Bone marrow (tissue), 2 donors: ENCODE results near the gene RPS6KC1.

Experiments
- DNase-seq, 2 donors: peaks; one replicate each; lab custom pipeline; 2025; lab: John Stamatoyannopoulos, UW

RPS6KC1 gene

DNA sequence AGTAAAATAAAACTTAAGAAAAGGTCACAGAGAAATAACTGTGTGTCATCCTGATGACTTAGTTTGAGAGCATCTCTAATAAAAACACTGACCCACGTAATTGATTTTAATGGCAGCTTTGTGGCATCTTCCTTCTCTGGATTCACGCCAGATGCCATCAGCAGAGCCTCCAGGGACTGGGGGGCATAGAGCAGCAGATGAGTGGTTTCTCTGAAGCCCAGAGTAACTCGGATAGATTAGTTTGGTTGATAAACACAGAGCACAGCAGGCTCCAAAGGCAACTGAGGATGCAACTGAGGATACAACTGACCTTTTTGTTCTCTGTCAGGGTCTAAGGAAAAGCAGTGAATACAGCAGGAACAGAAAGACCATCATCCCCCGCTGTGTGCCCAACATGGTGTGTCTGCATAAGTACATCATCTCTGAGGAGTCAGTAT, 180.8 kb downstream of the RPS6KC1 start:
- DNase-seq: no peak

DNA sequence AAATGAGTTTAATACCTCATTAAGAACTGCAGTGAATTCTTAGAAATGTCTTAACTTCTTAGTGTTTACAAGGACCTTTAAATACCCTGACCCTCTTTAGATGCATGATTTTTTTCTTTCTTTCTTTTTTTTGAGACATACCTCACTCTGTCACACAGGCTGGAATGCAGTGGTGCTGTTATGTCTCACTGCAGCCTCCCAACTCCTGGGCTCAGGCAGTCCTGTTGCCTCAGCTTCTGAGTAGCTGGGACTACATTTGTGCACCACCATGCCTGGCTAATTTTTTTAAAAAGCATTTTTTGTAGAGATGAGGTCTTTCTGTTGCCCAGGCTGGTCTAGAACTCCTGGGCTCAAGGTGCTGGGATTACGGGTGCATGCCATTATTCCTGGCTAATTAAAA, 191.8 kb downstream of the RPS6KC1 start:
- no peak for DNase-seq

- DNase-seq: peak in 1 of 2 donors; percentile 4
Measured at GRCh38 chr1:213244664-213245091, 193.6 kb downstream of the RPS6KC1 start.

DNA sequence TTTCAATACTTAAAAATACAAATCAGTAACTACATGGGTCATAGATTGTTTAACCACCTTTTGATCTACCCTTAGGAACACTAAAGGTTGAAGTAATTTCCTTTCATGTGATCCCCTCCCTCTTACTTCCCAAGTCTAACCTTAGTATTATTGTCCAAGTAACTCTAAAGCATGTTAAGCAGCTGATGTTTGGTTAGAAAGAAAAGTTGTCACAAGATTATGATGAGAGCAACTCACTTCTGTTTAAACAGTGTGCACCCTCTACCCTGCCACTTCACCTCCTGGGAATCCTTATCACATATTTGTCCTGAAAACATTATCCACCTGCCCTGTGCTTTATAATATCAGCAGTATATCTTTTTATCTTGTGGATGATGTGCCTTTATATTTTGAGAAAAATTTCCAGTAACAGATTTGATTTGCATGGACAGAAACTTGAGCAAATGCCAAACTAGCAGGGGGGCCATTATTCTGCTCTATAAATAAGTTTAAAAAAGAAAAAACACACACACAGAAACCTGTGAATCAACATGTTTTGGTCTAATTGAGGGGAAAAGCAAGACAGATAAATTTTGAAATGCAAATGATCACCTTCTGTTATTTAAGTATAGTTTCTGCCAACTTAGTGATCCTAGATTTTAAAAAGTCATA, 194.3 kb downstream of the RPS6KC1 start:
- DNase-seq: no peak

- DNase-seq: no peak
Measured at GRCh38 chr1:213247038-213247437, 196.0 kb downstream of the RPS6KC1 start.

- DNase-seq: no peak
Measured at GRCh38 chr1:213249395-213249794, 198.4 kb downstream of the RPS6KC1 start.

DNA sequence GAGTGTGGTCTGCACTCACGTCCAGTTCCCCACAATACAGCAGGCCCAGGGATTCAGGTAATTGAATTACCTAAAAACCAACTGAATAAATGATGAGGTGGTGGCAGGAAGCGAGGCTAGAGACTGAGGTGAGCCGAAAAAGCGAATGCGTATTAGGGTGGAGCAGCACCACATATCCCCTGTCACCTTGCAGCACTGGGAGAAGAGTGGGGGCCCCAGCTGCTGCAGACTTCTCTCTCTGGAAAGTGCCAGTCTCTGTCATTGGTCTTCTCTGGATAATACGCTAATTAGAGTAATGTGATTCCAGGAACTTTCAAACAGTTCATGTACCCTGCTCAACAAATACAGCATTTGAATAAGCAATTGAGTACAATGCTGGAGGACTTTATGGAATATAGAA, 199.0 kb downstream of the RPS6KC1 start:
- no peak for DNase-seq

DNA sequence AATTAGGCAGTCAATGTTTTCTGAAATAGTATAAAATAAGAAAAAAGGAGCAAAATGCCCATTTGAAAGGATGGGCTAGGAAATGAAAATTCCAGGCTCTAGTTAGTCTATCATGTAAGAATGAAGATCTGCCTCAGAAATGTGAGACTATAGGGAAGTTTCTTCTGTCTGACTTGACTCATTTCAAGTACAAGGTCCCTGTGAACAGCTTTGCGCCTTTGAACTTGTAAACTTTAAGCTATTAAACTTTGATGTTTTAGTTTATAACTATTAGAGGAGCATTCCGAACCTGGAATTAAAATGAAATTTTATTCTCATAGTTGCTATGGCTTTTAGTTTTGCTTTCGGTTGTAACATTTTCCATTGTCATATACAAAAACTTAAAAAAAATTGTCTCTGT, 199.4 kb downstream of the RPS6KC1 start:
- DNase-seq: no peak

GRCh38 chr1:213251972-213252371, 200.9 kb downstream of the RPS6KC1 start:
- DNase-seq: no peak

DNA sequence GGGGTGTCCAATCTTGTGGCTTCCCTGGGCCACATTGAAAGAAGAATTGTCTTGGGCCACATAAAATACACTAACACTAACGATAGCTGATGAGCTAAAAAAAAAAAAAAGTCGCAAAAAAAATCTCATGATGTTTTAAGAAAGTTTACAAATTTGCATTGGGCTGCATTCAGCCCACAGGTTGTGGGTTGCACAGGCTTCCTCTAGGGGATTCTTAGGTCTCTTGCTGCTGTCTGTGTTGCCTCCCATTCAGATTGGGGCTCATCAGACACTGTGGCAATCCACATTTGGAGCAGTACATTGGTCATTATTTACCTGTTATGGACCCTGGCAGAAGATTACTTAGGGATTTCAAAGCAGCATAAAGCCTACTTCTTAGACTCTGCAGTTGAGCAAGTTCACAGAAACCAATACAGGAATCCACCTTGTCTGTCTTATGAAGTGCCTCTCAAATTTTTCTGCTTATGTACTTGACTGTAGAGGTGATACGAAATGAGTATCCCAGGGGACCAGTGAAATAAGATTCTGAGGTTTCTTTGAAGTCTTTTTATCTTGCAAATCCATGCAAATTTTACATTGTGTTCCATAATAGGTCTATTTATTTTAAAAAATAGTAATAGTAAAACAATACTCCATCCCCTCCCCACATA, 205.5 kb downstream of the RPS6KC1 start:
- no peak for DNase-seq

GRCh38 chr1:213260311-213261075, 209.5 kb downstream of the RPS6KC1 start:
- no peak for DNase-seq

GRCh38 chr1:213264531-213264930, 213.5 kb downstream of the RPS6KC1 start:
- DNase-seq: no peak

- DNase-seq: no peak
Measured at GRCh38 chr1:213266983-213267772, 216.1 kb downstream of the RPS6KC1 start.

GRCh38 chr1:213268221-213268620, 217.2 kb downstream of the RPS6KC1 start:
- no peak for DNase-seq

DNA sequence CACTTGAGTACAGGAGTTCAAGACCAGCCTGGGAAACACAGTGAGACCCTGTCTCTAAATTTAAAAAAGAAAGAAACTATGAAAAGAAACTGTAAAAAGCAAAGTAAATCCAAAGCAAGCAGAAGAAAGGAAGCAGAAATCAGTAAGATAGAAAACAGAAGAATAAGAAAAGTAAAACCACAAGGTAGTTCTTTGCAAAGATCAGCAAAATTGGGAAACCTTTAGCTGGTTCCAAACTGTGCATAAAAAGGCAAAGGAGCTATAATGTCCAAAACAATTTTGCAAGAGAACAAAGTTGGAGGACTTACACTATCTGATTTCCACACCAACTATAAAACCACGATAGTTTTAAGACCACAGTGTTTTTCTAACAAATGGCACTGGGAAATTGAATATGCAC, 218.8 kb downstream of the RPS6KC1 start:
- no peak for DNase-seq

DNA sequence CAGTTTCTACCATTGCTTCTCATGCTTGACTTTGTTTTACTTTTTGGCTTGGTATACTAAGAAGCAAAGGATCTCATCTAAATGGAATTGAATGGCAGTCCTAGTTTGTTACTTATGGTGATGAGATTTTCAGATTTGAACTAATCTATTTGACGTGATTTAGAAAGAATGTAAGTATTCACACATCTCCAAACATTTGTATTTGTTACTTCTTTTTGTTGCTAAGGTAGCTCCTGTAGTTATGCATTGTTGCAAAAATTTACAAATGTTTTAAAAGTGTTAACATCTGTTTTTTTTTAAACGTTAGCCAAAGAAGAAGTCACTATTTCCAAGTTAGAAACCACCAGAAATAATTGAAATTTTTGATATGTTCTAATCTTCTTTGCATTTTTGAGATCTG, 222.5 kb downstream of the RPS6KC1 start:
- no peak for DNase-seq

DNA sequence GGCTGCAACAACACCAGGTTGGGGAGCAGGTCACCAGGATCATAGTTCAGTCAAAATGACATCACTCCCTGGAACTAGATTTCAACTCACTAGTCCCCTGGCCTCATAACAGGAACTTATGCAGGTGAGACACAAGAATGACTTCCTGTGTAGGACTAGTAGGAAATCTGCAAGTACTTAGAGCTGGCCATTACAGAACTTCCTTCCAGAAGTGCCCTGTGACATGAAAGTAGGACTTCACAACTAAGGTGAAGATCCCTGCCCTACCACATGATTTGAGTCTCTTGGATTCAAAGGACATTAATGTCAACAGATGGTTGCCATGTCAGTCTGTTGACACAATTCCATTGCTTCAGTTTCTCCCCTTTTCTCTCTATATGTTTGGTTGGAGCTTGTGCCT, 223.1 kb downstream of the RPS6KC1 start:
- DNase-seq: no peak

- no peak for DNase-seq
Measured at GRCh38 chr1:213275293-213275692, 224.3 kb downstream of the RPS6KC1 start.

DNA sequence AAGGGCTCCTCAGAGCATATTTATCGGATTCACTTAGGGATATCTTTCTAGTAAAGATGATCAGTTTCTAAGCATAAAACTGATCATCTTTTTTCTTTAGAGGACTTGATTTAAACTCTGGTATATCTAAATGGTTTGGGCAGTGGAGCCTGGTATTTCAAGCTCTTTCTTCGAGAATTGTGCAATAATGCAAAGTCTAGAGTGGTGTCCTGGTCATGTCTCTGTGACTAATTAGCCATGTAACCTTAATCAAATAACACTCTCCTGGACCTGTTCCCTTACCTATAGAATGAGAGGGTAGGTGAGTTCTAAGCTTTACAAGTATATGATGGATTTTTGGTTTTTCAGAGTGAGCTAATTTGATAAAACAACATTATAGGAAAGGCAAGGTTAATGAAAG, 225.2 kb downstream of the RPS6KC1 start:
- no peak for DNase-seq

DNA sequence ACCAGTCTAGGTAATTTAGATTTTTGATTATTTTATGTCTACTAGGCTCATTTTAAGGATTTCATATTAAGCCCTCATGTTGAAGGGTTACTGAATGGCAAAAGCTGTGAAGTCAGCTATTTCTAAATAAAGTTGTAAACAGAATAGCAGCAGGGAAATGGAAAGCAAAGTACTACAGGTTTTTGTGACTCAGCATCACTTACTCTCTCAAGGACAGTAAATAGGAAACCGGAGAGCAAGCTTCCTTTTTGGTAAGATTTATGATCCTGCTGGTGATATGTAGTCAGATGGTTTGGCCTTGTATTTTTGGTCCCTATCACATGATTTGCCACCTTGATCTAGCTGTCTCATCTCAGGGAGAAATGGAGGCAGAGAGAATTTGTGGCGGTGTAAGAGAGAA, 226.0 kb downstream of the RPS6KC1 start:
- peak in 1 of 2 donors; percentile 44 for DNase-seq

DNA sequence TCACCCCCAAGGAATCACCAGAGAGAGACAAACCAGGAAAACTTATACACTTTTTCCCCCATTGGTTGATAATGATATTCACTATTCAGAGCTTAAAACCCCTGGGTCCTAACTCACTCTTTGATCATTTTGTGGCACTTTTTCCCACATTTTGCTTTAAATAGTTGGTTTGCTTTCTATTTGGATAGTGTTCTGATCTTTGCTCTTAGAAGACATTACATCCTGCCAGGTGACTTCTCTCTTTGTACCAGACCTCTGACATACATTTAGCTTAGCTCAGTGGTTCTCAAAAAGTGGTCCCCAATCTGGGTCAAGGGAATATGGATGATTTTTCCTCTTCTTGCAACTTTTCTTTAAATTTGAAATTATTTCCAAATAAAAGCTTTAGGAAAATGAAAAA, 228.4 kb downstream of the RPS6KC1 start:
- DNase-seq: no peak

DNA sequence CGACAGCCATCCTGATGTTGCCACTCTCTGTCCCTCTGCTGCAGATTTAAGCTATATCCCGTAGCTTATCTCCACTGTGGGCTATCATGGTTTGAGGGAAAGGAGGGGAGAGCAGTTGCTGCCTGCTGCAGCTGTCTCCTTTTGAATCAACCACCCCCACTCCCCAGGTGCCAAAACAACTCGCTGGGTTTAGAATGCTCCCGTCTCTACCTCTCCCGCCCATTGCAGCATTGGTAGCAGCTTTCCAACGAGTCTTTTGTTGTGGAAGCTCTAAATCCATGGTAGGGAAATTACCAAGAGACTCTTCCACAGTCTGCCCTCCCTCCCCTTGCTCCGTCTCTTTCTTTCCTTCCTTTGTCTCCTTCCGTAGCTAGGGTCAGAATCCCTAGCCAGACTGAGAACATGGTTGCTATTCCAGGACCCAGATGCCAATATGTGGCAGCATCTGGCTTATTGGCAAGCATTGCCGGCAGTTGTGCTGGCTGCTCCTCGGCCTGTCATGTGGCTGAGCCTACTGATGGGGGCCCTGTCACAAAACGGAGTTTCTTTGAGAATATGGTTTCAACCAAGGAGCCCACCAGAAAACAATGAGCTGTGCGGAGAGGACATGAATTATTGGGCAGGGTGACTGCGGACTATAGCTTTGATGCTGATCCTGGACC, 230.7 kb downstream of the RPS6KC1 start:
- DNase-seq: no peak
